AG10803 (cell line): ENCODE data around the gene RASSF9.
A peak's percentile ranks its signal among the peaks of the same experiment; 100 is the strongest.

Experiments used
- DNase-seq: peaks from one replicate; pipeline ENCODE4 v3.0.0; 2010; ENCODE audit warnings: low read depth
- H3K4me3 ChIP-seq: 2 replicates; pipeline ENCODE4 v1.5.1; 2011; ENCODE audit warnings: mild to moderate bottlenecking, low read length, control low read depth
- TF ChIP-seq, protein P1 (sequence below): conservative IDR thresholded peaks from 2 replicates; pipeline ENCODE4 v1.5.1; 2011; ENCODE audit warnings: mild to moderate bottlenecking, low read length, control low read depth, inconsistent platforms

RASSF9 gene

GRCh38 chr12:85836197-85837090 lies at the start of gene RASSF9:
Gene RASSF9, minus strand, starts transcription at chr12:85836409. Its CDS starts 208 bp downstream, at chr12:85836201.
- H3K4me3 ChIP-seq, result peak within 1 kb of the TSS; percentile 59
- TF ChIP-seq, protein P1, sequence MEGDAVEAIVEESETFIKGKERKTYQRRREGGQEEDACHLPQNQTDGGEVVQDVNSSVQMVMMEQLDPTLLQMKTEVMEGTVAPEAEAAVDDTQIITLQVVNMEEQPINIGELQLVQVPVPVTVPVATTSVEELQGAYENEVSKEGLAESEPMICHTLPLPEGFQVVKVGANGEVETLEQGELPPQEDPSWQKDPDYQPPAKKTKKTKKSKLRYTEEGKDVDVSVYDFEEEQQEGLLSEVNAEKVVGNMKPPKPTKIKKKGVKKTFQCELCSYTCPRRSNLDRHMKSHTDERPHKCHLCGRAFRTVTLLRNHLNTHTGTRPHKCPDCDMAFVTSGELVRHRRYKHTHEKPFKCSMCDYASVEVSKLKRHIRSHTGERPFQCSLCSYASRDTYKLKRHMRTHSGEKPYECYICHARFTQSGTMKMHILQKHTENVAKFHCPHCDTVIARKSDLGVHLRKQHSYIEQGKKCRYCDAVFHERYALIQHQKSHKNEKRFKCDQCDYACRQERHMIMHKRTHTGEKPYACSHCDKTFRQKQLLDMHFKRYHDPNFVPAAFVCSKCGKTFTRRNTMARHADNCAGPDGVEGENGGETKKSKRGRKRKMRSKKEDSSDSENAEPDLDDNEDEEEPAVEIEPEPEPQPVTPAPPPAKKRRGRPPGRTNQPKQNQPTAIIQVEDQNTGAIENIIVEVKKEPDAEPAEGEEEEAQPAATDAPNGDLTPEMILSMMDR, result no peak
- peak; percentile 94 for DNase-seq

DNA sequence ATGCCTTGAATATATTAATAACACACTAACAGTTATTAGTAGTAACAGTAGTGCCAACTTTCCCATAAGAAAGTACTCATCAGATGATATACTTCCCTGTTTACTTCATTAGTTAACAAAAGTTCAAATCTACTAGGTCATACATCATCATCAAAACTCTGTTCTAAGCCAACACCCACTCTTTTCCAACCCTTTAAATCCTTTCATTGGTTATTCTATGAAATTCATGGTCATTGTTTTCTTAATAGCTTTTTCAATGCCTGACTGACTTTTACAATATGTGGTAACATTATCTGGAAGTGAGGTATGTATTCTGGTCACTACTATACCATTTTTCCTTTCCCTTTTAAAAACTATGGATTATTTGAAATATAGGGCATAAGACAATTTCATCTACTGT lies 47.6 kb upstream of the RASSF9 start:
- DNase-seq, result no peak
- TF ChIP-seq, protein P1, result no peak

GRCh38 chr12:85877459-85877858 lies 41.2 kb upstream of the RASSF9 start:
- no peak for DNase-seq
- no peak overlapping the region for H3K4me3 ChIP-seq
- TF ChIP-seq, protein P1, result no peak

More for the DNA sequence above, 47.6 kb upstream of the RASSF9 start:
- no peak overlapping the region for H3K4me3 ChIP-seq

DNA sequence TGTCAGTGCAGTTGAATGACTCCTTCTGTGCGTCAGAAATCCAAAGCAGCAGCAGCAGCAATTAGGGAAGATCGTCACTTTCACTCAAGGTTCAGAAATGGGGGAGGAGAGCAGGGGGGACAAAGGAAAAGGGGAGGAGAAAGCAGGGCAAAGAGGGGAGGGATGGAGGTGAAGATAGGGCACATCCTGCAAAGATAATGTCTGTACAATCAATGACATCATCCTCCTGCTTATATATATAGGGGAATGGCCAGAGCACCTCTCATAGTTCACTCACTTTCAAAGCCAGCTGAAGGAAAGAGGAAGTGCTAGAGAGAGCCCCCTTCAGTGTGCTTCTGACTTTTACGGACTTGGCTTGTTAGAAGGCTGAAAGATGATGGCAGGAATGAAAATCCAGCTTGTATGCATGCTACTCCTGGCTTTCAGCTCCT lies 37.8 kb upstream of the RASSF9 start, which contains the start of gene NTS:
Gene NTS, plus strand, starts transcription at position 265 of the 431 bp plus-strand sequence. Its CDS starts 109 bp downstream, at position 374.
- TF ChIP-seq, protein P1, result no peak
- no peak for DNase-seq
- no peak within 1 kb of the TSS for H3K4me3 ChIP-seq

GRCh38 chr12:85872497-85873091 lies 36.4 kb upstream of the RASSF9 start:
- peak; percentile 67 for DNase-seq
- TF ChIP-seq, protein P1, result peak; percentile 96
- no peak overlapping the region for H3K4me3 ChIP-seq

- H3K4me3 ChIP-seq, result no peak overlapping the region
- DNase-seq, result peak; percentile 66
- TF ChIP-seq, protein P1, result peak; percentile 90
These were observed 31.0 kb upstream of the RASSF9 start for GRCh38 chr12:85866986-85867776.
